Fibroblast of upper back skin (primary cell): ENCODE data around the gene CTCF.

Experiments used
- DNase-seq: peaks from one replicate; pipeline ENCODE4 v3.0.0-alpha.2; 2013

CTCF gene

DNA sequence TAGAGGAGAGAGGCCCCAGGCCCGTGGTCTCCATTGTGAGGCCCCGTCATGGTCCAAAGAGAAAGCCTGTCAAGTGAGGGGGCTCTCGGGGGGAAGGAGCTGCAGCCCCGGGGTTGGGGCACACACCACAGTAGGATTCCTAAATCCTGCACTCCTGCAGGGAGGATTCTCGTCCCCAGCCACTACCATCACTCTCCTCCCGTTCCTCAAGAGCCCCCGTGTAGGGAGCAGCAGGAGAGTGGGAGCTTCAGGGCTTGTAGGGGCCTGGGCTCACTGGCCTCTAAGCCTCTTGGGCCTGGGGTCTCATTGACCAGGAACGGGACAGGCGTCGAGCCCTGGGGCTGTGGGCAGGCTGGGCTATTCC is 105.1 kb downstream of the CTCF start:
- DNase-seq = no peak

- peak; percentile 92 for DNase-seq
Observed at GRCh38 chr16:67667817-67668494, 105.6 kb downstream of the CTCF start.

DNA sequence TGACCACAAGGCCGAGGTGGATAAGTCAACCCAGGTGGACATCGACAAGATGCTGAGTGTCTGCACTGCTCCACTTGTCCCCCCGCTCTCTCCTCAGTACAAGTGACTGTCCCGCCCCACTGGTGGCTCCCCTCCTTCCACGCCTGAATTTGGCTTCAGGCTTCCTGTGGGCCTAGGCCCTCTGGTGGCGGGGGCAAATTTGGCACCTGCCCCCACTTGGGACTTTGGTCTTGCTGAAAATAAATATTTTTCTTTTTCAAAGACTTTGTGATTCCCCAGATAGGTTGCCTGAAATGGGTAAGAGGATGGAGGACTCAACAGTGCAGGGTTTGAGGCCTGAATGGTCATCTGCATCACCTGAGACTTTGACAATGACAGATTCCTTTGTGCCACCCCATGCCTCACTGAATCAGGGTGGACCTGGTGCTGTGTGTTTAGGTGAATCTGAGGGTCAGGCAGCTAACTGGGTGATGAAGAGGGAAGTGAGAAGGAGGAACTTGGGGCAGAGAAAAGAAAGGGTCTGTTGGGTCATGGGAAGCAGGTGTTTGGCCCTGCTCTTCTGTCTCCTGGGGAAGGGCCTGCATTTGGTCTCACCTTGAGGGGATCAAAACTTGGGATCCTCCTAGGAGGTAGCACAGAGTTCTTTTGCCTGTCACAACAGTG is 106.3 kb downstream of the CTCF start:
- no peak for DNase-seq

GRCh38 chr16:67669499-67670101 is 107.3 kb downstream of the CTCF start:
- no peak for DNase-seq

DNA sequence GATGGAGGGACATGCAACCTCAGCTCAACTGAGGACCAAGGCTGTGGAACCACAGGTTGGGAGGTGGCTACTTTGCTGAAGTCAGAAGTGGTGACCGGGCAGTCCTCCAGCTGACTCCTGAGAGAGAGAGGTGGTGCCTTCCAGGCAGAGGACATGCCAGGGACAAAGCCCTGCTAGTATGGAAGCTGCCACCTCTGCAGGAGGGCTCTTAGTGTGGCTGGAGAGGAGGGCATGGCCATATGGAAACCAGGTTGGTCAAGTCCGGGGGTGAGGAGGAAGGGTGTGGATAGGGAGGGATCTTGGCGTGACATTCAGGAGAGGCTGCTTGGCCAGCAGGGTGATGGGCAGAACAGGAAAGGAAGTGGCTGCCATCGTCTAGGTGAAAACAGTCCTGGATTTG is 110.0 kb downstream of the CTCF start:
- no peak for DNase-seq

DNA sequence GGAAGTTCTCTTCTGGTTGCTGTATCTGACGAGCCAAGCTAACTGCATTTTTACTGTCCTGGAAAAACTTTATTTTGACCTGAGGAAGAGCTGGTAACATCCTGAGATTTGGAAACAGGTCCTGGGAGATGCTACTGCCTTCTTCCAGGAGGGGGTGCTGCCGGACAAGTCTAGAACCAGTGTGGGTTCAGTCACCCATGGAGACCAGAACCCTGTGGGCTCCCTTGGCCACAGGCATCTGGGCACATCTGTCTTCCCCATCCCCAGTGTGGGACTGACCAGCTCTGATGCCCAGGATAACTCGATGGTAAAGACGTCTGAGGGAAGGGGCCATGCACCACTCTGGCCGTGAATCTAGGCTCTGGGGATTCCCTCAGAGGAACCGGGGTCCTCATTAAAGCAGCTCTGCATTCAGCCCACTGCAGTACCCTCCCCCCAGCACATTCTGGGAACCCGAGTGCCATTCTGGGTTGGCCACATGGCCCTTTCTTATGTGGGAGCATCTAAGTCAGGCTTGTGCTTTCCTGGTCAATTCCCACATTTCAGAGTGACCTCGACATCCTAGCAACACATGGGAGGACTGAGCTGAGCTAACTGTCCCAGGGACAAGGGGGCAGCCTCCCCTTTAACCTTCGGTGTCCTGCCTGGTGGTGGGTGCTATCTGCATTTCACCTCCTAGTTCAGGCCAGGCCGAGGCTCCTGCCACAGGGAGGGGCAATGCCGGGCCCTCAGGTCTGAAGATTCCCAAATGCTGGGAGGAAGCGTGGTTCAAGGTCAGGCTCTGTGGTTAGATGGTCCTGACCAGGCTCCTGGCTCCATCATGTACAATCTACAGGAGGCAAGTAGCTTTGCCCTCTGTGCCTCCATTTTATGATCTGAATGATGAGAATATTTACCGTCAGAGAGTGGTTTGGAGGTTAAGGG is 110.7 kb downstream of the CTCF start:
- peak; percentile 62 for DNase-seq

DNA sequence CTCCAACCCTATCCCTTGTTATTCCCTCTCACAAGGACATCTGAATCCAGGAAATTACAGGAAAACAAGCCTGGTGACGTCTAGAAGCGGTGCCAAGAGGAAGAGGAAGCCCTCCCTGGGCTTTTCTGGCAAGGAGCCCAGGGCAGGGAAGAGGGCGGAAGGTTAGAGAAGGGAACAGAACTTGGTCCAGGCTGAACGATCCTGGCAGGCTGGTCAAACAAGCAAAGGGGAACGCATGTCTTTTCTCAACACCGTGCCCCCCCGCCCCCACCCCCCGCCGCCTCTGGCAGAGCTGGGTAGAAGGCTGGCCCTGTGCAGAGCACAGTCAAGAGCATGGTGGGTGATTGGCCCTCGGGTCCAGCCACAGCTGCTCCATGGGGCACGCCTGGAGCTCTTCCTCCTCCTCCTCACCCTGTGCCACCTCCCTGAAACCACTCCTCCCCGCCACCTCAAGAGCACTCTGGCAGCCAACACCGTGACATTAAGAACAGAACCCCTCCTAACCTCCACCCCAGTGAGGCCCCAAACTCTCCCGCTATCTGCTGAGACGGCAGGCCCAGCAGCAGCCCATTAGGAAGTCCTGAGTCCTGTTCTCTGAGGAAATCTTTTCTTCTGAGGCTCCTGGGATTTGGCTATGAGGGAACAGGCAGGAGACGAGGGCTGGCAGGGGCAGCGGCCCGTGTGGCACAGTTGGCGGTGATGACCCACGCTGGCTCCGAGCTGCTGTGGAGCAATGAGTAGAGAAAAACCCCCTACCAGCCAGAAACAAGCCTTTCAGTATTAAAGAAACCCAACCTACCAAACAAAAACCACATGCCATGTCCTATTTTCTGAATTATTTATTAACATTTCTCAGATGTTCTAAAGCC is 111.6 kb downstream of the CTCF start:
- DNase-seq = no peak

- DNase-seq = no peak
Observed at GRCh38 chr16:67674851-67675578, 112.7 kb downstream of the CTCF start.

- DNase-seq = no peak
Observed at GRCh38 chr16:67675579-67675935, 113.2 kb downstream of the CTCF start.

GRCh38 chr16:67675999-67676398 is 113.7 kb downstream of the CTCF start:
- DNase-seq = no peak

DNA sequence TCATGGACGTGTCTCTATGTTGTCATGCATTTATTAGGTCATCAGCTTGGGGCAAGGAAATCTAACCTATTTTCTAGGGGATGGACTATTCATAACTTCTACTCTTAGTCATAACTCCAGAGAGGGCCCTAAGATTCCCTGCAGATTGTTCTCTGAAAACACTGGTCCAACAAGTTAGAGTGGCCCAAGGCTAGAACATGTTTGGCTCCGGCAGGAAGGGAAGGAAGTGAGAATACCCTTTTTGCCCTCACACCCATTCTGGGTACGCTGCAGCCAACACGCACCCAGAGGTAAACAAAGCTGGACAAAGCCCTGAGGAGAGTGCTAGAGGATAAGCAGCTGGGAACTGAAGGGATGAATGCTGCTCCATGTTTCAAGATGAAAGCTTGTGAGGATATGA is 114.2 kb downstream of the CTCF start:
- DNase-seq = no peak

DNA sequence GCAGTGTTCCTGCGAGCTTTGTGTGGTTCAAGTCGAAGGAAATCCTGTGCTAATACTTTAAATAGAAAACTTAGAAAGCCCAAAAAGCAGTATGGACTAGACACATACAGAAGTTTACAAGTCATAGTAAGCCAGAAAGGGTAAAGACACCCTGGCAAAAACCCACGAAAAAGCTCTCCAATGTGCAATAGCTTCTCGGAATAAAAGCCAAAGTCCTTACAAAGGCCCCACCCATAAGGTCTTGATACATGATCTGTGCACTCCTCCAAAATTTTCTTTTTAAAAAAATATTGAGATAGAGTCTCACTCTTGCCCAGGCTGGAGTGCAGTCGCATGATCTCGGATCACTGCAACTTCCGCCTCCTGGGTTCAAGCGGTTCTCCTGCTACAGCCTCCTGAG is 114.6 kb downstream of the CTCF start:
- DNase-seq = no peak

DNA sequence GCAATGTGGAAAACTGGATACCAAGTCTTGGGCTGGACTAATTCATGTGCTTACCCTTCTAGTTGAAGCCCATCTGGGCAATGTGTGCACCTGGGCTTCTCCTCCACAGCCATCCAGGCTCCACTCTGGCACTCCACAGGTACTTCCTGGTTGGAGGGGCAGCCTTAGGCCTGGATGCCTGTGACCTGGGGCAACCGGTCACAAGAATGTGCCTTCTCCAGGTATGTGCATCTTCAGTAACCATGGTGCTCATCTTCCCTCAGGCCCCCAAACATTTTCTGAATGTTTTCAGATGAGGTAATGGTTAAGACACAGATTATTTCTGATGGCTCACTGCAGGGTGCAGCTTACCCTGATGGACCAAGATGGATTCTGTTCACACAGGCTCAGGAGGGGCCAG is 115.4 kb downstream of the CTCF start:
- no peak for DNase-seq

DNA sequence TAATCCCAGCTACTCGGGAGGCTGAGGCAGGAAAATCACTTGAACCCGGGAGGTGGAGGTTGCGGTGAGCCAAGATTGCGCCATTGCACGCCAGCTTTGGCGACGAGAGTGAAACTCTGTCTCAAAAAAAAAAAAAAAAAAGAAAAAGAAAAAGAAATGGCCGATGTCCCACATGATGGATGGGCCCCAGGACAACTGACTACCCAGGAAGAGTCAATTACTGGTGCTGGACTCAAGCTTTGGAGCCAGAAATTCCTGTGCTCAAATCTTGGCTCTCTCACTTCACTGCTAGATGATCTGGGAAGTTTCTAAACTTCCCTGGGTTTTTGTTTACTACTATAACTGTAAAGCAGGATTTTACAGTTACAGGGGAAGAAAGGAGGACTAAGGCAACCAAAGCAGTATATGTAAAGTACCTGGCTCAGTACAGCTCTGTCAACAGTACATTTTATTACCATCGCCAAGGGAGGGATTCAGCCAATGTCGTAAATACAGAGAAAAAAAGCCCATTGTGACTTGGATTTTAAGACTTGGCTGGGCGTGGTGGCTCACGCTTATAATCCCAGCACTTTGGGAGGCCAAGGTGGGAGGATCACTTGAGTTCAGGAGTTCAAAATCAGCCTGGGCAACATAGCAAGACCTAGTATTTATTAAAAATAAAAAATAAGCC is 116.2 kb downstream of the CTCF start:
- no peak for DNase-seq

DNA sequence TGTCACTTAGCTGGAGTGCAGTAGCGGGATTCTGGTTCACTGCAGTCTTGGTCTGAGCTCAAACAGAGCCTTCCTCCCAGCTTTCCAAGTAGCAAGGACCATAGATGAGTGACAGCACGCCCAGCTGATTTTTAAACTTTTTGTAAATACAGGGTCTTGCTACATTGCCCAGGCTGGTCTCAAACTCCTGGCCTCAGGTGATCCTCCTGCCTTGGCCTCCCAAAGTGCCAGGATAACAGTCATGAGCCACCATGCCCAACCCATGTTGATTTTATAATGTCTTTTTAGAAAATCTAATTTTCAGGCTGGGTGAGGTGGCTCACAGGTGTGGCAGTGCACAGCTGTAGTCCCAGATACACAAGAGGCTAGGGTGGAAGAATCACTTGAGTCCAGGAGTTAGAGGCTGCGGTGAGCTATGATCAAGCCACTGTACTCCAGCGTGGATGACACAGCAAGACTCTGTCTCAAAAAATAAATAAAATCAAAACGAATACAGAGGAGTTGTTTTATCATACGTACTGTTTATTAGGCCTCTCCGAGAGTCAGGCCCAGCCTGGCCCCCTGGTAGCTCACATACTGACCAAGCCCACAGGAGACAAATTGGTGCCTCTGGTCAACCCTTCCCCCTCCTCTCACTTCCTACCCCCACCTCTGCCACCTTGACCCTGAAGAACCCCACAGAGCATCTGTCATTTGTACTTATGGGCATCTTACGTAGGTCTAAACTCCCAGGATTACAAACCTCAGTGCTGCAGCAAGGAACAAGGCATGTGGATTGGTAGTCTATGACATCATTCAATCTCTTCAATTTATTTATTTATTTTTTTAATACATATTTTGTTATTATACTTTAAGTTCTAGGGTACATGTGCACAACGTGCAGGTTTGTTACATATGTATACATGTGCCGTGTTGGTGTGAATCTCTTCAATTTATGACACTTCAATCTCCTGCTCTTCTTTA is 117.9 kb downstream of the CTCF start:
- DNase-seq = no peak

- no peak for DNase-seq
Observed at GRCh38 chr16:67683767-67684166, 121.4 kb downstream of the CTCF start.

DNA sequence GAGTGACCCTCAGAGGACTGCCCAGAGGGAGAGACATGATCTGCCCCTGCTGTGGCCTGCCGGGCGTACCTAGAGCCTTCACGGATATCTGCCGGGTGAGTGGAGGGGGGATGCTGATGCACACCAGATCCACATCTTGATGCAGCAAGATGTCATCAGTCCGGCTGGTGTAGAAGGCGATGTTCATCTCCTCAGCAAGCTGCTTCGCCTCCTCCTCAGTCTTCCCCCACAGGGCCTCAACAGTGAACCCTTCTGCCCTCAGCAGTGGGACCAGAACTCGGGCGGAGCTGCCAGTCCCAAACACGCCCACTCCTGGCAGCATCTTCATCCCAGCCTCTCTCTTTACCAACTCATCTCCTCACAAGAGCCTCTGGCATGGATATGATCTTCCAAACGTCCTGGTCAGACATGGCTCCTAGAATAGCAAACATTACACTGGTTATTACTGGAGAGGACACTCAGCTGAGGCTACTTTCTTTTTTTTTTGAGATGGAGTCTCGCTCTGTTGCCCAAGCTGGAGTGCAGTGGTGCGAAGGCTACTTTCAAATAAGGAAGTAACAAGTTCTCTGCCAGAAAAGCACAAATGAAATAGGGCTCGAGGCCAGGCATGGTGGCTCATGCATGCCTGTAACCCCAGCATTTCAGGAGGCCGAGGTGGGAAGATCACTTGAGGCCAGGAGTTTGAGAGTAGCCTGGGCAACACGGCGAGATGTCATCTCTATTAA is 123.2 kb downstream of the CTCF start:
- no peak for DNase-seq
